Lower leg skin (tissue), 4 donors: ENCODE measurements around the gene NCL. TPM values are rescaled to one million over a fixed set of nuclear protein-coding genes. Genes with fewer than 3 reads are reported as not detected.

Experiments
- total RNA-seq, 4 donors: library from RNA; depleted of rRNA; stranded (reverse); fragments of >200 nt; gene quantifications; one replicate each; pipeline ENCODE4 v1.1.0, GENCODE V29; 2016

NCL gene
- total RNA-seq, 4 donors from 2014 or later: 82.4 to 145 (median 115) TPM

Other genes starting within 250 kb of the NCL start
- gene B3GNT7, start 68.8 kb downstream of the NCL start, total RNA-seq: 1 to 10 TPM; 1.2 to 2.6 (median 1.8) TPM
- gene NMUR1, start 66.0 kb upstream of the NCL start, total RNA-seq: under 1 TPM in 2 of 4 donors, not detected in 2; 0.19 to 0.29 TPM
- gene TEX44, start 128.4 kb upstream of the NCL start, total RNA-seq: not detected
- gene PTMA, start 244.0 kb upstream of the NCL start, total RNA-seq: 1,000 to 10,000 TPM in 2 of 4 donors, 100 to 1,000 TPM in 2; 811 to 1,206 (median 976) TPM